K562 (cell line): Measurements from ENCODE around the gene PRDX3. TPM values are rescaled to one million over a fixed set of nuclear protein-coding genes. Genes with fewer than 3 reads are reported as not detected.

Source experiments
- ATAC-seq: fragments of 200-7000 bp; cut with Tn5 transposase; 3 replicates; pipeline ENCODE4 v1.9.1; 2020; ENCODE audit warnings: moderate library complexity
- BruUV-seq: library from RNA; stranded (reverse); fragments of 400-500 nt; replicated peaks from 2 replicates; lab custom pipeline; 2021; lab: Mats Ljungman, UMichigan
- CTCF ChIA-PET: fragments of 300-600 bp; formaldehyde crosslinking; extraction: SDS; loops from one replicate; lab custom pipeline; 2021; ENCODE audit warnings: low intra/inter-chr PET ratio; lab: Yijun Ruan, JAX
- POLR2A ChIA-PET: fragments of 300-600, 350-650 bp; sonication (Branson Sonifier 250); formaldehyde crosslinking; extraction: SDS; loops from one replicate; lab custom pipeline; 2021; ENCODE audit warnings: antibody characterized with exemption, inconsistent platforms; lab: Yijun Ruan, JAX
- DNase-seq, 4 experiments: peaks; one replicate each; pipeline versions ENCODE4 v3.0.0 to v3.0.0-alpha.2; 2011 to 2018; ENCODE audit warnings: low spot score in 3 of 4, mixed read lengths in 3 of 4; ENCODE audit errors: extremely low read depth in 1 of 4
- FAIRE-seq: peaks from 2 replicates; lab custom pipeline; 2011; peaks lifted over from hg19 to GRCh38; lab: Jason Lieb, UNC
- H2AFZ ChIP-seq: 2 replicates; pipeline ENCODE4 v1.6.0; 2011; ENCODE audit warnings: low read depth, low read length, control low read depth, inconsistent platforms
- H3K27ac ChIP-seq: fragments of 200-600 bp; 3 replicates; pipeline ENCODE4 v1.8.0; 2011; ENCODE audit warnings: low read depth, mild to moderate bottlenecking, control low read depth, inconsistent platforms, low read length, moderate library complexity, mixed read lengths; ENCODE audit errors: extremely low read depth
- H3K27me3 ChIP-seq, 2 experiments: fragments of 300-600 bp in 1 of 2; 2 replicates in 1 of 2; 3 replicates in 1 of 2; pipeline versions ENCODE4 v1.6.0 to v1.8.0; 2011; ENCODE audit warnings: inconsistent platforms in 2 of 2, low read length in 2 of 2, mild to moderate bottlenecking in 1 of 2, mixed read lengths in 1 of 2, moderate library complexity in 1 of 2; ENCODE audit not compliant: control insufficient read depth in 2 of 2, insufficient read depth in 2 of 2
- H3K36me3 ChIP-seq: fragments of 300-600 bp; 3 replicates; pipeline ENCODE4 v1.8.0; 2011; ENCODE audit warnings: mild to moderate bottlenecking, low read length, inconsistent platforms; ENCODE audit not compliant: control insufficient read depth, insufficient read depth
- H3K4me1 ChIP-seq, 2 experiments: fragments of 200-600 bp in 1 of 2; replicated peaks in 1 of 2; 2 replicates in 1 of 2; 3 replicates in 1 of 2; pipeline versions ENCODE4 v1.5.1 to v1.8.0; 2011; ENCODE audit warnings: inconsistent platforms in 2 of 2, low read length in 2 of 2, mild to moderate bottlenecking in 1 of 2, mixed read lengths in 1 of 2, moderate library complexity in 1 of 2; ENCODE audit not compliant: control insufficient read depth in 2 of 2, insufficient read depth in 2 of 2
- H3K4me2 ChIP-seq: 2 replicates; pipeline ENCODE4 v1.6.1; 2011; ENCODE audit warnings: low read length, control low read depth, inconsistent platforms, mixed read lengths; ENCODE audit not compliant: insufficient read depth
- H3K4me3 ChIP-seq: fragments of 200-600 bp; sonication (generic), shearing (Covaris generic); 2 replicates; pipeline ENCODE4 v1.5.1; 2016; ENCODE audit warnings: control low read depth, inconsistent platforms
- H3K79me2 ChIP-seq: fragments of 200-600 bp; 3 replicates; pipeline ENCODE4 v1.8.0; 2011; ENCODE audit warnings: low read length, inconsistent platforms; ENCODE audit not compliant: control insufficient read depth, insufficient read depth
- H3K9ac ChIP-seq, 2 experiments: 2 replicates each; pipeline versions ENCODE4 v1.6.0 to v1.6.1; 2011; ENCODE audit warnings: low read depth in 2 of 2, low read length in 2 of 2, control low read depth in 1 of 2, inconsistent platforms in 1 of 2, mild to moderate bottlenecking in 1 of 2, mixed read lengths in 1 of 2; ENCODE audit not compliant: insufficient read depth in 1 of 2
- H3K9me1 ChIP-seq: one replicate; pipeline ENCODE4 v1.6.0; 2011; ENCODE audit warnings: inconsistent platforms, mild to moderate bottlenecking, low read length, moderate library complexity; ENCODE audit not compliant: control insufficient read depth, insufficient read depth
- H3K9me3 ChIP-seq: replicated peaks from 2 replicates; pipeline ENCODE4 v1.5.1; 2011; ENCODE audit warnings: low read depth, low read length, inconsistent platforms; ENCODE audit not compliant: control insufficient read depth, insufficient read depth
- H4K20me1 ChIP-seq: replicated peaks from 2 replicates; pipeline ENCODE4 v1.6.1; 2011; ENCODE audit warnings: low read length, inconsistent platforms, mixed read lengths; ENCODE audit not compliant: control insufficient read depth, insufficient read depth
- BRF2 ChIP-seq: IDR thresholded peaks from 3 replicates; pipeline ENCODE4 v1.6.1; 2011; ENCODE audit warnings: borderline replicate concordance, mild to moderate bottlenecking; ENCODE audit not compliant: insufficient read length, insufficient read depth
- ETV5 ChIP-seq: sonication (generic); formaldehyde crosslinking; IDR thresholded peaks from 2 replicates; pipeline ENCODE4 v1.4.0; 2020; ENCODE audit warnings: low read depth, mild to moderate bottlenecking, missing genetic modification reagents
- FOXP1 ChIP-seq: sonication (generic); formaldehyde crosslinking; IDR thresholded peaks from 2 replicates; pipeline ENCODE4 v1.8.0; 2022; ENCODE audit warnings: mild to moderate bottlenecking, missing genetic modification reagents
- HNRNPL ChIP-seq: fragments of 200-400 bp; formaldehyde crosslinking; IDR thresholded peaks from 2 replicates; pipeline ENCODE4 v1.6.1; 2017; ENCODE audit warnings: low read depth, mild to moderate bottlenecking, low read length
- IFI16 ChIP-seq: fragments of 250-450 bp; sonication (Bioruptor Pico); IDR thresholded peaks from 2 replicates; pipeline ENCODE4 v2.1.2; 2022; ENCODE audit warnings: mild to moderate bottlenecking, inconsistent platforms
- SETDB1 ChIP-seq: IDR thresholded peaks from one replicate; pipeline ENCODE4 v1.6.1; 2012; ENCODE audit warnings: low read length, control low read depth, inconsistent platforms
- TEAD1 ChIP-seq, 2 experiments: fragments of 450-650 bp in 1 of 2; sonication (generic) in 1 of 2; formaldehyde crosslinking; IDR thresholded peaks; 2 replicates each; pipeline versions ENCODE4 v1.4.0 to v1.8.0; 2020 to 2022; ENCODE audit warnings: mild to moderate bottlenecking in 2 of 2, missing genetic modification reagents in 1 of 2
- TRIM28 ChIP-seq: fragments of 450-650 bp; IDR thresholded peaks from 2 replicates; pipeline ENCODE4 v1.6.1; 2017
- ZBTB7A ChIP-seq: IDR thresholded peaks from 2 replicates; pipeline ENCODE4 v1.6.1; 2011; ENCODE audit warnings: low read depth, mild to moderate bottlenecking, low read length, moderate library complexity, borderline replicate concordance; ENCODE audit not compliant: control insufficient read depth
- ZFP36 ChIP-seq: fragments of 150-350 bp; IDR thresholded peaks from 2 replicates; pipeline ENCODE4 v1.6.1; 2018; ENCODE audit warnings: low read length, low read depth; ENCODE audit not compliant: partially characterized antibody
- WGBS: fragments of 100-300 bp; shearing (Covaris generic); methylation state at CpG from one replicate; pipeline ENCODE4 v1.1.6; 2016; ENCODE audit warnings: low coverage, mixed read lengths; ENCODE audit not compliant: insufficient coverage; ENCODE audit errors: missing lambda C conversion rate; 5-methylcytosine and 5-hydroxymethylcytosine counted together
- in situ Hi-C: fragments of 300-500 bp; cut with MboI; formaldehyde crosslinking; loops from 4 replicates; pipeline ENCODE4 v1.15.0; 2018; ENCODE audit warnings: inconsistent platforms, mixed read lengths
- intact Hi-C: fragments of 100-400 bp; cut with micrococcal nuclease; formaldehyde crosslinking; loops from 2 replicates; pipeline ENCODE4 v1.14.2; 2022
- polyA plus RNA-seq, 8 experiments: library from polyadenylated mRNA; depleted of rRNA in 4 of 8; stranded (reverse) in 5 of 8; unstranded in 3 of 8; fragments of >200 nt; fragmentation: Nextera tagmentation in 2 of 8; fragmentation: Illumina TruSeq in 1 of 8; extraction: Ambion mirVana in 2 of 8; extraction: Trizol in 1 of 8; gene quantifications; 2 replicates each; pipeline versions ENCODE4 v1.2.1 to v1.2.3, GENCODE V29; 2011 to 2014; ENCODE audit warnings: inconsistent platforms in 1 of 8, missing spikeins in 1 of 8
- total RNA-seq, 7 experiments: library from RNA; depleted of rRNA in 6 of 7; stranded (reverse); fragments of >200 nt in 6 of 7; fragmentation: Illumina TruSeq in 2 of 7; extraction: Trizol in 2 of 7; gene quantifications; 2 replicates each; pipeline versions ENCODE4 v1.2.1 to v1.2.3, GENCODE V29; 2011 to 2021; ENCODE audit warnings: low replicate concordance in 1 of 7
- TF ChIP-seq, protein P1 (sequence below): fragments of 450-650 bp; formaldehyde crosslinking; IDR thresholded peaks from 2 replicates; pipeline ENCODE4 v1.4.0; 2020; ENCODE audit warnings: mild to moderate bottlenecking, moderate library complexity
- TF ChIP-seq, protein P2 (sequence below): fragments of 450-650 bp; IDR thresholded peaks from 2 replicates; pipeline ENCODE4 v1.6.1; 2016; ENCODE audit warnings: borderline replicate concordance

Gene PRDX3
- total and polyA plus RNA-seq, 9 of the 15 experiments (the other 6 are each of a cell fraction or from before 2014, with no cell fraction given) = 122 to 994 (median 173) TPM

- H3K9me3 ChIP-seq = no peaks in the 10 kb centered on the region
- no peak overlapping the region for H3K4me3 ChIP-seq
- FAIRE-seq = no peak
- peaks cover 8 to 20% of the 10 kb centered on the region in 2 experiments for H3K4me1 ChIP-seq
- no peak overlapping the region for H3K9ac ChIP-seq
- H3K27me3 ChIP-seq = no peaks in the 10 kb centered on the region
- intact Hi-C loops (no loop called here), in situ Hi-C loops (no loop called here)
- TF ChIP-seq TRIM28 (no peak), IFI16 (CRISPR knock-in tag) (no peak), ETV5 (CRISPR knock-in tag) (no peak), TEAD1 (CRISPR knock-in tag; IDR thresholded peaks at IDR 0.05) (no peak), ZFP36 (no peak), SETDB1 (no peak)
- no peak overlapping the region for H3K4me2 ChIP-seq
- no peaks in the 10 kb centered on the region for H4K20me1 ChIP-seq
- H2AFZ ChIP-seq = no peak overlapping the region
- ChIA-PET CTCF (no interaction called here), POLR2A (no interaction called here)
- no TSS peak for BruUV-seq
- no peaks in the 10 kb centered on the region for H3K36me3 ChIP-seq
- no peak overlapping the region for H3K27ac ChIP-seq
- WGBS = 50% methylated on average over 3 of the region's 3 CpGs
- H3K79me2 ChIP-seq = no peaks in the 10 kb centered on the region
- no peak for DNase-seq
- no peaks in the 10 kb centered on the region for H3K9me1 ChIP-seq
- no peak for ATAC-seq
Measured at GRCh38 chr10:119211176-119211575, 32.6 kb upstream of the PRDX3 start.

DNA sequence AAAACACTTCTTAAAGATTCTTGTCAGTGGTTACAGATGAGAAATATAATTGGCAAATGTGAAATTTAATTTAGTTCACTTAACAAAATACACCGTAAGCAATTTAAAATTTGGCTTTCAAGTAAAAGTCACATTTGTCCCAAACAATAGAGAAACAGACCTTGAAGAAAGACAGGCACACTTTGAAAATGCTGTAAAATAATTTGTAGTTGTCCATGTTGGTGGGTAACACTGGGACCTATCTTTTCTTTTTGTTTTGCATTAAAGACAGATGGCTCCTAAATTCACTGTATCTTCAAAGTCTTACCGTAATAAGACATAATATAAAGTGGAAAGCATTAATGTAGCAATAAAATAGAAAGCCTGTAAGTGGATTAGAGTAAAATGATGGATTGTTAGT is 32.0 kb upstream of the PRDX3 start:
- H3K9me3 ChIP-seq = no peaks in the 10 kb centered on the region
- no peaks in the 10 kb centered on the region for H3K9me1 ChIP-seq
- no TSS peak for BruUV-seq
- H4K20me1 ChIP-seq = no peaks in the 10 kb centered on the region
- no peaks in the 10 kb centered on the region for H3K79me2 ChIP-seq
- H3K4me1 ChIP-seq = peaks cover 8 to 21% of the 10 kb centered on the region in 2 experiments
- in situ Hi-C loops (no loop called here), intact Hi-C loops (no loop called here)
- H3K4me3 ChIP-seq = no peak overlapping the region
- no peak overlapping the region for H3K9ac ChIP-seq
- no peaks in the 10 kb centered on the region for H3K27me3 ChIP-seq
- ATAC-seq (no peak), FAIRE-seq (no peak), DNase-seq (no peak)
- 70% methylated on average over 2 of the region's 2 CpGs for WGBS
- POLR2A ChIA-PET = no interaction called here
- no peak overlapping the region for H3K27ac ChIP-seq
- CTCF ChIA-PET = no interaction called here
- no peak overlapping the region for H3K4me2 ChIP-seq
- no peak overlapping the region for H2AFZ ChIP-seq
- no peaks in the 10 kb centered on the region for H3K36me3 ChIP-seq
- no peak for TF ChIP-seq HNRNPL
- no peak for TF ChIP-seq BRF2
- no peak for TF ChIP-seq ZBTB7A
- TF ChIP-seq, protein P1, sequence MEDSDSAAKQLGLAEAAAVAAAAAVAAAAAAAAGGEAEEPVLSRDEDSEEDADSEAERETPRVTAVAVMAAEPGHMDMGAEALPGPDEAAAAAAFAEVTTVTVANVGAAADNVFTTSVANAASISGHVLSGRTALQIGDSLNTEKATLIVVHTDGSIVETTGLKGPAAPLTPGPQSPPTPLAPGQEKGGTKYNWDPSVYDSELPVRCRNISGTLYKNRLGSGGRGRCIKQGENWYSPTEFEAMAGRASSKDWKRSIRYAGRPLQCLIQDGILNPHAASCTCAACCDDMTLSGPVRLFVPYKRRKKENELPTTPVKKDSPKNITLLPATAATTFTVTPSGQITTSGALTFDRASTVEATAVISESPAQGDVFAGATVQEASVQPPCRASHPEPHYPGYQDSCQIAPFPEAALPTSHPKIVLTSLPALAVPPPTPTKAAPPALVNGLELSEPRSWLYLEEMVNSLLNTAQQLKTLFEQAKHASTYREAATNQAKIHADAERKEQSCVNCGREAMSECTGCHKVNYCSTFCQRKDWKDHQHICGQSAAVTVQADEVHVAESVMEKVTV (CRISPR knock-in tag) = no peak
- TF ChIP-seq, protein P2, sequence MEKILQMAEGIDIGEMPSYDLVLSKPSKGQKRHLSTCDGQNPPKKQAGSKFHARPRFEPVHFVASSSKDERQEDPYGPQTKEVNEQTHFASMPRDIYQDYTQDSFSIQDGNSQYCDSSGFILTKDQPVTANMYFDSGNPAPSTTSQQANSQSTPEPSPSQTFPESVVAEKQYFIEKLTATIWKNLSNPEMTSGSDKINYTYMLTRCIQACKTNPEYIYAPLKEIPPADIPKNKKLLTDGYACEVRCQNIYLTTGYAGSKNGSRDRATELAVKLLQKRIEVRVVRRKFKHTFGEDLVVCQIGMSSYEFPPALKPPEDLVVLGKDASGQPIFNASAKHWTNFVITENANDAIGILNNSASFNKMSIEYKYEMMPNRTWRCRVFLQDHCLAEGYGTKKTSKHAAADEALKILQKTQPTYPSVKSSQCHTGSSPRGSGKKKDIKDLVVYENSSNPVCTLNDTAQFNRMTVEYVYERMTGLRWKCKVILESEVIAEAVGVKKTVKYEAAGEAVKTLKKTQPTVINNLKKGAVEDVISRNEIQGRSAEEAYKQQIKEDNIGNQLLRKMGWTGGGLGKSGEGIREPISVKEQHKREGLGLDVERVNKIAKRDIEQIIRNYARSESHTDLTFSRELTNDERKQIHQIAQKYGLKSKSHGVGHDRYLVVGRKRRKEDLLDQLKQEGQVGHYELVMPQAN = no peak
- TF ChIP-seq FOXP1 (CRISPR knock-in tag) = no peak
- no peak for TF ChIP-seq TRIM28
